Measurements from ENCODE around the gene ARHGEF4.

ARHGEF4 gene

DNA sequence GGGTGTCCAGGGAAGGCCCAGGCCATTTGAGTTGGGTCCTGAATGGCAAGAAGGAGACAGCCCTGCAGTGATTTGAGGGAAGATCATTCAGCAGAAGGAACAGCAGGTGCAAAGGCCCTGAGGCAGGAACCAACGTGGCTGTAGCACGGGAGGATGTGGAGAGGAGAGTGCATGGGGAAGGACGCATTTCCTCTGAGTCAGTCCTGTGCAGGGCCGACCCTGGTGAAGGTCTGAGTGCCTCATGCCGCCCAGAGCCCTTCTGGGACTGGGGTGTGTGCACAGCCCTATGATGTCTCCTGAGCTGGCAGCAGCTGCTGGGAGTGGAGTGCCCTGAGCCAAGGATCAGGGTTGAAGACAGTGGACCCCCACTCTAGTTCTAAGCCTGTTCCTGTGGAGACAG, 17.9 kb upstream of the ARHGEF4 start:
- DNase-seq, result no peak

DNA sequence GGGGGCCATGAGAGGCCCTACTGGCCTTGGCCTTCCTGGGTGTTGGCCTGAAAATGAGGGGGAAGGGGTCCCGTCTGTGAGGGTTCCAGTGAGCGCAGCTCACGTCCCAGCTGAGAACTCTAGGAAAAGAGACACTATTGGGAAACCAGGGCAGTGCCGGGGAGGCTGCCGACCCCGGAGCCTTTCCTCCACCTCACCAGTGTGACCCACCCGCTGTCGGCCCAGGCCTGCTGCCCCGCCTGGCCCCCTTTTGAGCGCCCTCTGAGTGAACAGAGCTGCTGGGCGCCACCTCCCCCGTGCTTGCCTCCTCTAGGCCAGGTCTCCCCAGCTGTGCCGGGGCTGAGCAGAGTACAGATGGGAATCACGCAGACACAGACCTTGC, 17.5 kb upstream of the ARHGEF4 start:
- no peak for DNase-seq

DNA sequence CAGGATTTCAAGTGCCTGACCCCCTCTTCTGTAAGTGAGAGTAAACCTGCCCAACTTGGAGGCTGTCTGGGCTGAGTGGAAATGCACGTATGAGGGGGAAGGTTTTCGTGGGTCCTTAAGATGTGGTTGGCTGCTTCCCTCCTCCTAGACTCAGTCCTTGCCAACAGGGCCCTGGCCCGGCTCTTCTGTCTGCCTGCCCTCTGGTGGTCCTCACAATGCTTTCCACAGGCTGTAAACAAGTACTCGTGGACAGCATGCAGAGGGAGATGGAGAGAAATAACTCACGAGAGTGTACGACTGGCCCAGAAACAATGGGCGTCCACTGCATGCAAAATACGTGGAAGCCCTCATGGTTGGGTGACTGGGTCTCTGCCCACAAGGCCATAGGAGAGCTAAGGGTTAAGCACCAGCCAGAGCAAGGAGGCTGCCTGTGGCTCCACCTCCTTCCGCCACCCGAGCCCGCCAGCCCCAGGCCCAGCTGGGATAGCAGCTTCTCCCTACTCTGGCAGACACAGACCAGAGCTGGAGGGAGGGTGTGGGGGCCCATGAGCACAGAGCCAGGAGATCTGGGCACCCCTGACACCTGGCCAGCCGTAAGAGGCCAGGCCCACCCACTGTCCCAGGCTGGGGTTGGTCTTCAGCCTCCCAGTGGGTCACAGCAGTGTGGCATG, 17.0 kb upstream of the ARHGEF4 start:
- DNase-seq, result no peak

DNA sequence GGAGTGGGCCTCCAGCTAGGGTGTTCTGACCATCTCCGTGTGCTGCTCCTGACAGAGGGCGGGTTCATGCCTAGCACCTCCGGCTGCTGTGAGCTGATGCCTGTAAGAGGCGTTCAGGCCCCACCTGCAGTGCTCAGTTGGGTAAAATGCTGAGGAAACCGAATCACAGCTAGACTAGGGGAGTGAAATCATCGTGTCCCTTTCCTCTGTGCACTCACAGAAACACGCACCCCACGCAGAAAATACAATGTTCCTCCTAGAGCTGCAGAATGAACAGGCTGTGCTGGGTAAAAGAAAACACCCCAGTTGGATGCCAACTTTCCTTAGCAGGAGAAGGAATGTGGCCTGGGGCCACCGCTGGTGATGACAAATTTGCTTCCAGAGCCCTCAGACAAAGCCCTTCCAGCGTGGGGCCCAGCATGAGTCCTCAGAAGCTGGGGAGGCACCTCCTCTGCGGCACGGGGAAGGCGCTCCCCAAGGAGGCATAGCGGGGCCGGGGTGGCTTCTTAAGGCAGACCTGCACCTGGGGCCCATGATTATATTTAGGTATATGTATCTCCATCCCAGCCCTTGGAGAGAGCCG, 16.3 kb upstream of the ARHGEF4 start:
- DNase-seq, result no peak

DNA sequence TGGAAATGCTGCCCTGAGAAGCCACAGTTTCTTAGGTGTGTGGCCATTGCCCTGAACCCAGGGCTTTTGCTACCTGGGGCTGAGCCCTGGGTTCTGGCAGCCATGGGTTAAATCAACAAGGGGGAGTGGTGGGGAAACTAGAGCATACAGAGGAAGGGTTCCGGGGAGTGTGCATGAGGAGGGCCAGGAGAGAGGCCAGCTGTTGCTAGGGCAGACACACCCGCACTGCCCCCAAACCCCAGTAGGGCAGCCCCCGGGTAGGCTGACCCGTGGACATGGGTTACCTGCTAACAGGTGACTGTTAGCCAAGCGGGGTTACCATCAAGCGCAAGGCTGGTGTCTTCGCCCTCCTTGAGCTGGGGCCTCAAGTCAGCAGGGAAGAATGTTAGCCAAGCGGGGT, 14.8 kb upstream of the ARHGEF4 start:
- DNase-seq, result no peak

DNA sequence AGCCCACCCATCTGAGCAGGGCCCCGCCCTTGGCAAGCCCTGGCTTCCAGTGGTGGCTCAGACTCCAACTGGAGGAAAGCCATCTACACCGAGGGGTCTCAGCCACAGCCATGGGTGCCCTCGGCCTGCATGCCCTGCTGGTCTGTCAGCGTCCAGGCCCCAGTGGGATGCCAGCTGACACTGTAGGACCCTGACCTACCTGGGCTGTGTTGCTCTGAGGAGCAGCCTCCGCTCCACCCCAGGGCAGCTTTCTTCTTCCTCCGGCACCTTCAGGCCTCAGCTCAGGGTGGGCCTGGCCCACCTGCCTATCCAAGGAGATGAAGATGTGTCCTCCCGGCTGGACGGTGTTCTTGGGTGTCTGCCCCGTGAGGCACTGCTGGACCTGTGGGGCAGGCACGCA, 13.9 kb upstream of the ARHGEF4 start:
- DNase-seq, result no peak

DNA sequence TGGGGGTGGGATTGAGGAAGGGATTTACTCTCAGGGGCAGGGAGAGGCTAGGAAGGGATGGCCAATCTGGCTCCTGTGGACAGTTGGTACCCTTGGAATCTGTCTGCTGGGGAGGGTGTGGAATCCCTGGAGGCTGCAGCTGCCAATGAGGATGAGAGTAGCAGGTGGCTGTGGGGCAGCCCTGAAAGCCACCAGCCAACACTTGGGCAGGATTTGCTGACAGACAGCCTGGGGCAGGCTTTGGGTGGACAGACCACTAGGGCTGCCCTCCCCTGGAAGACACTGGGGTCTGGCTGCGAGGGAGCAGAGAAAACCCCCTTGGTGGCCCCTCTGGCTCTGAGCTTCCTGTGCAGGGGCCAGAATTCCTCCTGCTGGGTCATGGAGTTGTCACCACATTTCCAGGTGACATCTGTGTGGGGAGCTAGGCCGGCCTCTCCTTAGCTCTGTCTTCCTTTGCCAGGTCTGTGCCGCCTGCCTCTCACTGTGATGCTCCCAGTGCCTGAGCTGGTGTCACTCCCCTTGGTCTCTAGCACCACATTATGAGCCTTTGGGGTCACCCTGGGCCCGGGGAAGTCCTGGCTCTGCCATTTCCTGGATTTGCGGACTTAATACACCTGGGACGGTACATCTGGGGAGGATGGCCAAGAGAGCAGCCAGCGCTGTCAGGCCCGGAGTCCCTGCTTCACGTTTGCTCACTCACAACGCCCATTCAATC, 13.4 kb upstream of the ARHGEF4 start:
- no peak for DNase-seq

DNA sequence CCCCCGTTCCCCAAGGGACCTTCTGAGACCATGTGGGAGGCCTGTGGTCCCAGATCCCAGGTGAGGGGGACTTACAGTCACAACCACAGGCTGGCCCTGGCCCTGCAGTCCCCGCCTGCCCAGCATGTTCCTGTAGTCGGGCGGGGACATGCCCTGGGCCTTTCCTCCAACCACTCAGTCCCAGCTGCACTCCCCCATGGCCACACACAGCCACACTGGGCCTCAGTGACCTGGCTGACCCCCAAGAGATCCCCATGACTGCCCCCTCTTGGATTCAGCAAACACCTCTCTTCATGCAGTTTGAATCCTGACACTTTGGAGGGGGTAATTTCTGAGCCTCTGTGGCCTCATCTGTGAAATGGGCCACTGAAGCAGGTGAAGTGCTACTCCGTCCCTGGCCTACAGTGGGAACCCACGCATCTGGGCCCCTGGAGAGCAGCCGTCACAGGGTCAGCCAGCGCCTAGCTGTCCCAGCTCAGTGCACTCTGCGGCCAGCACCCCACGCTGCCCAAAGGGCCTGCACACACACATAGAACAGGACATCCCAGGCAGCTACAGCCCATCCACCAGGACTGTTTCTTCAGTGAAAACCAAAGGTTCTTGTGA, 12.7 kb upstream of the ARHGEF4 start:
- DNase-seq, result no peak

DNA sequence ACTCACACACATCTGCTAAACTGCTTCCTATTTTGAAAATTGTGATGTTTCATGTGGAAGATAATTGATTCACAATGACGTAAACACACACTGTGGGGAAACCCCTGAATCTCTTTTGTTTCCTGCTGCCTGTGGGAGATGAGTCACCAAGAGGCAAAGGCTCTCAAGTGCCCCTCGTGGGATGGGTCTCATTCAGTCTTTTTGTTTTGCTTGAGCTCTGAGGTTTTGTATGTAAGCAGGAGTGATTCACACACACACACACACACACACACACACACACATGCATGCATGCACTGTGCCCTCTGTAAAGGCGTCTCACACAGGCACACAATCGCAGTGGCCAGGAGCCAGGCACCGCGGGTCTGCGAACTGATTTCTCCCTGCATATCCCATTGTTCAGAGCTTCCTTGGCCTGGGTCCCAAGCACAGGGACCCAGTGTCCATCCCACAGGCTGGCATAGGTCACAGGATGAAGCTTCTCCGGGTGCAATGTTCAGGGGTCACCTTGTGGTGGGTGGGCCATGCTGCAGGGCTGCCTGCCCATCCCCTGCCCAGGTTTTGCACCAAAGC, 12.1 kb upstream of the ARHGEF4 start:
- no peak for DNase-seq

DNA sequence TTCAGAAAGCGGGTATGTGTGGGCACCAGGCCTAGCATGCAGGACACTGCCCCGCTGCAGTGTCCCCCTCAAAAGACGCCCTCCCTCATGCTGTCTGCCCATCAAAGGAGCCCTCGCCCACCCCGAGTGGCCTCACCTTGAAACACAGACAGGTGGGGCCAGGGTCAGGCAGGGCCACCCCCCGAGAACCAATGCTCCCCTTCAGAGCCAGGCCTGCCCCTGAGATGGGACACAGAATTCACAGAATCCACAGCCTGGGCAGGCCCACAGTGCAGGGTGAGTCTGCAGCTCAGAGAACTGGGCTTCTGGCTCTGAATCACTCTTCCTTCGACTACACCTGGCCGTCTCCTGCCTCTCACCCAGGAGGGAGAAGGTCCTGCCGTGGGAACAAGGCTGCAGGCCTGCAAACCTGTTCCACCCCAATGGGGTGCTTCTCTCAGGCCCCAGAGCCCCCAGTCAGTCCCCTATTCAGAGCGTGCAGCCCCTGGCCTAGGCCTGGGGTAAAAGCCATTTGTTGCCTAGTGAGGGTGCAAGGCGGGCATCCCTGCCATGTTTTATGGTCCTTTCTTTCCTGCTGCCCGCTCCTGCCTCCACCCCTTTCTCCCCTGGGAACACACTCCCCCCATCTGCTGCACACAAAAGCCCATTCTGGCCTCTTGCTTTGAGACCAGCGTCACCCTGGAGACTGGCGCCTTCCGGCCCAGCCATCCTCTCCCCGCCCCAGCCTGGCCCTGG, 11.3 kb upstream of the ARHGEF4 start:
- no peak for DNase-seq

DNA sequence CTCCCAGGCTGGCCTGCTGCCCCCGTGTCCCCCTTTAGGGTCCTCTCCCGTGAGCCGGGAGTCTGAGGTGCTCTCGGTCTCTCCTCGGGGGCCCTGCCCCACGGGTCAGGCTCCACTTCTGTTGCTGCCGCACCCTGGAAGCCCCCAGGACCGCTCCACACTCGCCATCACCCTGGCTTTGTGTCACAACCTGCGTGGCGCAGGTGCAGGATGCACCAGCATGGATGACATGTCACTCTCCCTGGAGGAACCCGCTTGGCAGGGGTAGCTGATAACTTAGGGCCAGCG, 10.8 kb upstream of the ARHGEF4 start:
- DNase-seq, result no peak

DNA sequence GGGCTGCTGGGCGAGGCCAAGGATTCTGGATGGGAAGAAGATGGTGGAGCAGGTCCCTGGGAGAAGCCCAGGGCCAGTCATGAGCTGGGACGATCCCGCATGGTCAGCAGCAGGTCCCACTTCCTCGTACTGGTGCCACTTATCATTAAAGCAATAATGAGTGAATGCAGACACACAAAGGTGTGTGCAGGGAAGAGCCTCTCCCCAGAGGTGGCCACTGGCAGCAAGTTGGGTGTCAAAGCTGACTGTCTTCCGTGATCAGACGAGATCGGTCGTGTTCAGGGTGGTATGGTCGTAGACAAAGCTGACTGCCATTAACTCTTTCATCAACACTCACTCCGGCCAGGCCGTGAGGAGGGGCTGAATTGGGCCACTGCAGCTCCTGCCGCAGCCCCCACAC, 10.3 kb upstream of the ARHGEF4 start:
- DNase-seq, result no peak

DNA sequence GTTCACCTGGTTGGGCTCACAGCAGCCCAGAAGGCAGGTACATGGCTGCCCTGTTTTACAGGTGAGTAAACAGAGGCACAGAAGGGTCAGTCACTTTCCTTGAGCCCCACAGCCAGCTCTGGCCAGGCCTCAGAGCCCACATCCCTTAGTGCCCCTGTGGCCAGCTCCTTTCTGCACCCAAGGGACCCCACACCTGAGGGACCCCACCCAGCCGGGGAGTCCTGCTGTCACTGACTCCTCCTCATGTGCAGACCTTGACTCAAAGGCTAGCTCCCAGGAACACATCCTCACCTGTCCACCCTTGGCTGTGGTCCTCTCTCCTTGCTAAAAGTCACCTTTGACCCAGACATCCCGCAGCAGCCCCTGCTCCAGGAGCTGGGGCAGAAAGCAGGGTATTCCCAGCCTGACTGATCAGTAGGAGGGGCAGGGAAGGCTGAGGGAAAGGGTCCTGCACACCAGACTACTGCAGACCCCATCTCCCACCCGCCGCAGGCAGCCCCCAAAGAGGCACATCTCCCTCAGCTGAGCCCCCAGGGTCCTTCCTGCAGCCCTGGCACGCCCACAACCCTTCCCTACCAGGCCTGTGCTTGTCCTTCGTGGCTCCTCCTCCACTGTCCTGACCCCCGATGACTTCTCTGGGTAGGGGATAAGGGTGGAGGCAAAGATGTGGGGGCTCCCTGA, 9.8 kb upstream of the ARHGEF4 start:
- no peak for DNase-seq

DNA sequence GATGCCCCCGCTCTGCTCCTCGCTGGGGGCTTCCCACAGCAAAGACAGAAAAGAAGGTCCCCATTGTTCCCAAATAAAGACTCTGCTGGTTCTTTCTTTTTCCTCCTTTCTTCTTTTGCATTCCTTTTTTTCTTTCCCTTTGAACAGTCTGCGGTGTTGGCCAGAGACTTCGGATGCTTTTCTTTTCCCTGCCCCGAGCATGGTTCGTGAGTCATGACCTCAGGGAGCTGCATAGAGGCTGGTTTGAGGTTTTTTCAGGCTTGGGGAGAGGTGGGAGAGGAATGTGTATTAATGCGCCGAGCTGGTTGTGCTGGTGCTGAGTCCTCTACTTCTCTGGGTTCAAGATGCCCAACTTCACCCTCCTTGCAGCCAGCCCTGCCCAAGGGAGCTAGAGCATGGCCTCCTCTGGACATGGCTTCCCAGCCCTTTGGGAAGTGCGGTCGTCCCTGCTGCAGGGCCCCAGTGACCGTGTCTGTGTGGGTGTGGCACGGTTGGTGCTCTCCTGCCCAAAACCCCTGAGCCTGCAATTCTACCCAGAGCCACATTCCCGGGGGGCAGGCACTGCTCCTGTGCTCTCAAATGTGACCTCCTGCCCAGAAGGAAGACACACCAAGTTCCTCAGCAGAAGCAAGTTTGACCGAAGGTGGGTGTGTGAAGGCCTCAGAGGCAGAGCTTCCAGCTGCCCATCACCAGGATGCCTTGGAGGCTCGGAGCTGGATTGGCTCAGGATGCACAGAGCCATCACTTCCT, 9.0 kb upstream of the ARHGEF4 start:
- DNase-seq, result no peak

DNA sequence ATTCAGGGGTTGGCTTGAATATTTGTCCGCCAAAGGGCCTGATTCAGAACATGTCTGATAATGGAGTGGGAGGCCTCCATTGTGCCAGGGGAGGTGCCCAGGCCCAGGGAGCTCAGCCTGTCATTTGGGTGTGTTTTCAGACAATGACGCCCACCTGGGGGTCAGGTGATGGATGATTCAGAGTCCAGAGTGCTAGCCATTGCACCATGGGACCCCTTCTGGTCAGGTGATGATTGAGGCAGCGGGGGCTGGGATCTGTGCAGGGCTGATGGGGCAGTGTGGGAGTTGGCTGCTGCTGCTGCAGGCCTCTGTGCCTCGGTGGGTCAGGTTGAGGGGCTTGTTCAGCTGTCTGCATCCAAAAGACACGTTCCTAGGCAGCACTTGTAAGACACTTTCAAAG, 8.3 kb upstream of the ARHGEF4 start:
- no peak for DNase-seq

DNA sequence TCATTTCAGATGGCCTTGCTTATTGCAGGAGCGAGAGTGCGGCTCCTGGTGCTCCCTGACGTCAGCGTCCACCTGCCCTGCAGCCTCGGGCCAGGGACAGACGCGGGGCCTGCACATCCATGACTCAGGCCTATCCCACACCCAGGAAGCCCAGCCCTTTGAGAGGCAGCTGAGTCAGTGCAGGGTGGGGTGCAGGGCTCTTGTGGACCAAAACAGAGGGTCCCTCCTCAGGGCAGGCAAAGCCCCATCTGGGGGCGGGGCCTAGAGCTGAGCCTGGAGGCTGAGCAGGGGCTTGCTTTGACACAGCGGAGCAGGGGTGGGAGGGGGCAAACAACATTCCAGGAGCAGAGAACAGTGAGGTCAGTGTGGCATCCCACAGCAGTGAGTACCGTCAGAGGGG, 7.7 kb upstream of the ARHGEF4 start:
- DNase-seq, result no peak

DNA sequence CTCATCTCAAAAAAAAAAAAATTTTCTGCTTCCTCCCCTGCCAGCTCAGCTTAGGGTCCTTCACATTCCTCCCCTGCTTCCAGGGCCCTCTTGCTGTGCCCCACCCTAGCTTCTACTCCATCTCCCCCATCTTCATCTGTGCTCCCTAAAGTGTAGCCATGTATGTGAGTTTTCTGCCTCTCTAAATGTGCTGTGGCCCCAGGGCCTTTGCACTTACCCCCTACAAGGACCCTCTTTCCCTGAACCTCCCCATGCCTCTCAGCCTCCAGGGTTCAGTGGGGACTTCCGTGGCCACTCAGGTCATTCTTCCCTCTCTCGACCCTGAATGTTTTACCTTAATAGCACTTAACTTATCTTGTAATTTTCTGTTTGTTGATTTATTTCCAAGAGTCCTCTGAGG, 6.2 kb upstream of the ARHGEF4 start:
- no peak for DNase-seq

DNA sequence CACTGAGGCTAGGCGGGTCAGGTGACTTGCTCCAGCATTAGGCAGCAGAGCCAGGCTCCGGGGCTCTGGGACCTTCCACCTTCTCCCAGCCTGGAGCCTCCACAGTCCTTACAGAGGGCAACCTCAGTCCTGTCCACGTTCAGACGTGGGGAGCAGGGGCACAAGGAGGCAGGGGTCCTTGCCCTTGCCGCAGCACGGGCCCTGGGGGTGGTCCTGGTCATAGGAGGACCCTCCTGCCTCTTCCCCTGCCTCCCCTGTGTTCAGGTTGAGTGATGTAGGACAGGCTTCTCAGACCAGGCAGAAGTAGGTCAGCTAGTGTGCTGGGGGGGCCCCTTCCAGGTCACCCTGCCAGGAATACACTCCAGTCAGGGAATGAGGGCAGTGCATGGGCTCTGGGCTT, 5.4 kb upstream of the ARHGEF4 start:
- DNase-seq, result no peak

DNA sequence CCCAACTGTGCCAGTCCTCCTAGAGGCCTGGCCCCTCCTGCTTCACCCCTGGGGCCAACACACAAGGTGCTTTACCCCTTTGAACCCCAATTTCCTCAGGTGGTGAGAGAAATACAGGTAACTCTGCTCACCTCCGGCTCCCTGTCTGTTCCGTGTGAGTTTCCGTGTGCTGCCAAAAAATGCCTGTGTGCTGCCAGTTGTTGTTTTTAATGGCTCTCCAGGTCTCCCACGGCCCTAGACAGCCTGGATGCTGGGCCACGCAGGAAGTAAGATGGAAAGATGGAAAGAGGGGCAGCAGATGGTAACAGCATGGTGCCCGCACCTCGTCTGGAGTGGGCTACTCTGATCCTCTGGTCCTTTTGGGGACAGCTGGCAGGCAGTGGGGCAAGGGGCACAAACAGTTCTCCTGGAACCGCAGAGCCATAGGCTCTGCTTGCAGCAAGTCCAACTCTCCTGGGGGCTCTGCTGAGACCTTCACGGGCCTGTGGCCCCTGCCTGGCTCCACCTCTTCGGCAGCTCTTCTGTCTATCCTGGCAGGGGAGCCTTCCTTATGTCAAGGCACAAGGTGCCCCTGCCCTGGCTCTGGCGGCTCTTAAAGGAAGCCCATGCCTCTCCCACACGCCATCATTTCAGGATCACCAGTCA, 4.3 kb upstream of the ARHGEF4 start:
- DNase-seq, result no peak

DNA sequence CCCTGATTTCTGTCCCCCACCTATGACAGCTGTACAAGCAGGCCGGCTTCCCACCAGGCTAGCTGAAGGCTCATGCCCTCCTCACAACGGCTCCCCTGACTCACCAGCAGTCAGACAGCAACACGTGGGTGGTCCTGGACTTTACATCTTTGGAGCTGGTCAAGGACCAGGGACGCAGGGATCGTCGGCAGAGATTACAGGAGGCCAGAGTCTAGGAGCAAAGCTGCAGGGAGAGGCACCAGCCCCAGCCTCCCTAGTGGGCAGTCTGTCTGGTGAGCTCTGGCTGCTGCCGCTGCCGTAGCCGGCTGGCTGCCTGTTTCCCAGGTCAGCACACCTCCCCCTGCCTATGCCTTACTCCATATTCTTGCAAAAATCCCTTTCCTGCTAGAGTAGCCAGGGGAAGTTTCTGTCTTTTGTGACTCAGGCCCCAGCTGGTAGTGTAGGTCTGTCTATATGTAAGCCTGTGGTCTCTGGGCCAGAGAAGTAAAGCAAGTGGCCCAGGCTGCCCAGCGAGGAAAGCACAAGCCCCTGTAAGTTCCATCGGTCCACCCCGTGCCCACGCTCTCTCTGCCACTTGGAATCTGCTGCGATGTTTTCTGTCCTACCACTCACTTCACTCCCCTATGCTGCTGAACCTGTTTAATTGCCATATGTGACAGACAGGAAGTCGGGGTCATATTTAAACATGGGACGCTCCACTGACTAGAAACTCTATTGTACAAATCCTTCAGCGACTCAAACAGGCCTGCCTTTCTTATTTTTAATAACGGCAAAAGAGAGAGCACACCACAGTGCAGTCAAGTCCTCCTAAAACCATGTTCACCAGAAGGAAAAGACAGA, 2.4 kb upstream of the ARHGEF4 start:
- DNase-seq, result no peak

All from activated gamma-delta T cell (primary cell).